ENCODE results near the gene CHST14.
"Not testable (repeated sequence)": the region's sequence is repeated elsewhere in the genome, so short reads cannot be mapped to it uniquely, and the experiment has no call there.

Gene CHST14

DNA sequence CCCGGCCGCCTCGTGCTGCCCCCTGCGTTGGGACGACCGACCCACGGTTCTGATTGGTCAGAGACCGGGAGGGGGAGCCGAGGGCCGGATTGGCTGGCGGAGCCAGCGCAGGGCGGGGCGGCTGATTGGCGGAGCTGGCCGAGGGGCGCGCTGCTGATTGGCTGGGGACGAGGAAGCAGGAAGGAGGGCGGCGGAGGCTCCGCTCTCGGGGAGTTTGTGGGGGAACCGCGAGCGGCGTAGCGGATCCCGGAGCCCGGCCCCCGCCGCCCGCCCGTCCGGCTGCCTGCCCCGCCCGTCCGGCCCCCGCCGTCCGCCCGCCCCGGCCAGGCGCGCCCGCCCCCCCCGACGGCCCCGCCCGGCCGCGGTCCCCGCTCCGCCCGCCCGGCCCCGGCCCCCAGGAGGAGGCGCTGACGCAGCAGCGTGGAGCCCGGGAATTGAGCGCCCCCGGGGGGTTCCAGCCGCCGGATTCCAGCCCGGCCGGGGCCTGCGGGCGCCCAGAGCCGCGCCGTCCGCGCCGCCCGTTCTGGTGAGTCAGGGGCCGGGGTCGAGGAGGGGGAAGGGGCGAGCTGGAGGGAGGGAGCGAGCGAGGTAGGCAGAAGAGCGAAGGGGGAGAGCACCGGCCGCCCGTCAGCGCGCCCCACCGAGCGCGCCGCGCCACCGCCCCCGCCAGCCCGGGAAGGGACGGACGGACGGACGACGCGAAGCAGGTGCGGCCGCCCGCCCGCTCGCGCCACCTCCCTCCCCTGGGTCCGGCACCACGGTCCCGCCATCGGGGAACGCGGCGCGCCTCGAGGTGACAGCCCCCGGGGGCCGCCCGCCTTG is 29.8 kb upstream of the CHST14 start, which contains the start of gene BAHD1:
Gene BAHD1 (plus strand): TSS at position 211 of the 822 bp plus-strand sequence. CDS start 17,512 bp downstream, outside the sequence.
- peak; percentile 91 for DNase-seq

- DNase-seq: peak; percentile 23
These were observed 28.9 kb upstream of the CHST14 start for GRCh38 chr15:40441565-40442531.

GRCh38 chr15:40443255-40443654 is 27.5 kb upstream of the CHST14 start:
- DNase-seq: no peak

DNA sequence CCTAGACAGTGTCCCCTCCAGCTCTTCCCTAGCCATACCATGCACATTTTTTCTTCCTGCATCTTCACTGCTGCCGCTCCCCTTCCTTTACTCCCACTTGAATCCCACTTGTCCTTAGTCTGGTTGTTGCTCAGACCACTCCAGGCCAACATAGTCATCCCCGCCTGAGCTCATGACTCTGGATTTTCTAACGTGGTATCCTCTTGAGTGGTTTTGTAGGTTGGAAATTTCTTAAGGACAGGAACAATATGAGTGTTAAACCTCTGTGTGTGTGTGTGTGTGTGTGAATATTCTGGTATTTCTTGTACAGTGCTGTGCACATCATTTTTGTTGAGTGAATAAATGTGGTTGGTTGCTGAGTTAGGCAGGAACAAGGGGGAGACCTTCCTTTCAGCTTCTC is 26.9 kb upstream of the CHST14 start:
- no peak for DNase-seq

GRCh38 chr15:40444736-40445135 is 26.0 kb upstream of the CHST14 start:
- no peak for DNase-seq

DNA sequence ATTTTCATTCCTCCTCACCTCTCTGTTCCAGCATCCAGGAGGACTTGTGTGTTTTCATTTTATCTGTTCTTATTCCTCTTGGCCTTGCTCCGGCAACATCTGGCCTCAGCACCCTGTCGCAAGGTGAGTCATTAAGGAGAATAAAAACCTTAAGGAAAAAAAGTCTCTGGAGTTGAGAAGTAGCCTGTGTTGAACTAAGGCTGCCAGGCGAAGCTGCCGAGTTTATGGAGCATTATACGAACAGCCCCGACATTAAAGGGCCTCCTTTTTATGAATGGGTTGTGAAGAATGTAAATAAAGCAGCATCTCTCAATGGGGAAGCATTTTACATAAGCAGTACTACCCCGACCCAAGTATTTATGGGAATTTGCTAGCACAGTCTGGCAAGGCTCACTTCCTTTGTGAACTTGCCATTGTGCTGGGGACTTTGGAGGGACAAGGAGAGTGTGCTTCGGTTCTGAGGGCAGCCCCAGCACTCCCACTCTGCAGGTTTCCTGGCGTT is 25.3 kb upstream of the CHST14 start:
- no peak for DNase-seq

- DNase-seq: no peak
These were observed 24.6 kb upstream of the CHST14 start for GRCh38 chr15:40446144-40446543.

DNA sequence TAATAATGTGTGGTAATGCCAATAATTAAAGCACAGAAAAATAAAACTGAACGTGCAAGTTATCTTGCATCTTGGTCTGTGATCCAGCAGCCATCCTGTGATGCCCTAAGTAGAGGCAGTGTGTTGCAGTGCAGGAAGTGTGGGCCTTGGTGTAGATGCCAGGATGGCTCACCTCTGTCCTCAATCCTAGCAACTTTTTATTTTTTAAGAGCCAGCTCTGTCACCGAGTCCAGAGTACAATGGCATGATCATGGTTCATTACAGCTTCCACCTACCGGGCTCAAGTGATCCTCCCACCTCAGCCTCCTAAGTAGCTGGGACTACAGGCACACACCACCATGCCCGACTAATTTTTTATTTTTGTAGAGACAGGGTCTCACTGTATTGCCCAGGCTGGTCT is 22.4 kb upstream of the CHST14 start:
- no peak for DNase-seq

DNA sequence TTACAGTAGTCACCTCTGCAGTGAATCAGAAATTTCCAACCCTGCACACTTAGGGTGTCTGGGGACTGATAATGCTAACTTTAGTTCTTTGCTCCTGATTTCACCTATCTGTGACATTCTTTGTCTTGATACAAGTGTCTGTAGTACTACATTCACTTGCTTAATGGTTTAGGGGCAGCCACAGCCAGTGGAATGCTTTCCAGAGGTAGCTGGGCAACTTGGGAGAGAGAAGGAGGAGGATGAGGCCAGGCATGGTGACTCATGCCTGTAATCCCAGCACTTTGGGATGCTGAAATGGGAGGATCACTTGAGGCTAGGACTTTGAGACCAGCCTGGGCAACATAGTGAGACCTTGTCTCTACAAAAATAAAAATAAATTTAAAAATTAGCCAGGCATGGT is 21.5 kb upstream of the CHST14 start:
- no peak for DNase-seq

DNA sequence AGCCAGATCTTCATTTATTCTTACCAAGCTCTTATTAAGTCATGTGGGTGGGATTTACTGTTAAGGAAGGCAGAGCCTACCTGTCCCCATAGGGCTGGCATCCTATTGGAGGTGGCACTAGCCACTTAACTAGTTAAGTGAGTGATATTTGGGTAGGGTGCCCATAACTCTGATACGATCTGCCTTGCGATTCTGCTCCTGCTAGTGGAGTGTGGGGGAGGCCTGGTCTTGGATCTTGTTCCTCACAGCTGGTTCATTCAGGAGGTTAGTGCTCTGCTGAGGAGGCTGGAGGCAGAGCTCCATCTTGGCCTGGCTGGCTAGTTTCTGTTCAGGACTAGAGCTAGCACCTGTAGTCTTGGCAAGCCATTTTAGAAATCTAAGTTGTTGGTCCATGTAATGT is 20.7 kb upstream of the CHST14 start:
- DNase-seq: no peak

DNA sequence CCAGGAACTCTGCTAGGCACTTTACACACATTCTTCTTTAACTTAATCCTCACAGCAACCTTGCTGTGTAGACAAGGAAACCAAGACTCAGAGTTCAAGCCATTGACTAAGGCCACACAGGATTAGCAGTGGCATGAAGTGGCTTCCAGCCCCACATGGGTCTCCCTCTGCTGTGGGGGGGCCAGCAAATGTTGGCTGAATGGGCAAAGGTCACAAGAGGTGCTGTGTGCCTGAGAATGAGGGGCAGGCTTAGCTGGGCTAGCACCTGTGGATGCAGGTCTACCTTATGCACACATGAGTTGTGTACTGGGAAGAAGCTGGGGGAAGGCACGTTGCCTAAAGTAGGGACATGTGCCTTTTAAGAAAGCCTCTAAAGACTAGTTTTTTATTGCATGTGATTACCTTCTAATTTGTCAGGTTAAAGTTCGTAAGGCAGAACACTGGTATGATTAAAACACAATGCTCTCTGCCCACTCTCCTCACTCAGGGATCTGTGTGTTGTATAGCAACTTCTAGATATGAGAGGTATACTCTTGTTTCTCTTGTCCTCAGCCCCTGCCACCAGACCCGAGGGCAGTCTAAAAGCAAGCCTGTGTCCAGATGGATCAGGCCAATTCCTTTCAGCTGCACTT is 19.1 kb upstream of the CHST14 start:
- no peak for DNase-seq

DNA sequence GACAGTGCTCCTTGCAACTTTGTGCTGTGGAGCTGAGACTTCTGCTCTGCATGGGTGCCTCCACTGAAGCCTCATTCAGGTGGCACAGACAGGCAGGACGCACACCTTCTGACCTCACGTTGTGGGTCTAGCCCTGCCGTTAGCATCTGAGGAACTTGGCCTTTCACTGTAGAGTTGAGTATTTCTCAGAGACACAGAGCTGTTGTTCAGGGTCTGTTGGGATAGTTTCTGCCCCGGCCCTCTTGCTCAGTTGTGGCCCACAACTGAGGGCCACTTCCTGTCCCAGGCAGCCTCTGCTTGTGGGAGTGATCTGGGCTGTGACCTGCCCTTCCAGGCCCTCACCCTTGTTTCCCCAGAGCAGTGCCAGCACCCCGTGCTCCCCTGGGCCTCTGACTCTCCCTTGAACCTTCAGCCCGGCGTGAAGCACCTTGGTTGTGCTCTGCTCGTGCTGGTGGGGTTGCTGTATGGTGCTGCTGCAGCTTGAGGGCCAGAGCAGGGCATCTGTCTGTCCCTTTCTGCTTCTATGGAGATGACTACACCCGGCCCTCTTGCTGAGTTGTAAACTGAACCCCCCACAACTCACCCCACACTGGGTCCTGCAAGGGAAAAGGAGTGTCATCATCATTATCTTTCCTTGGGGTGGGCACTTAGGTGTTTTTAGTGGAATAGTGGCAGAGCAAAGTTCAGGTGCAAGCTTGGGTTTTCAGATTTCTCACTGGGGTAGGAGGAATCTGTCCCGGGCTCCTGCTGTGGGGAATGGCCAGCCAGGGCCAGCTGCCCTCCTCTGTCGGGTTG is 18.3 kb upstream of the CHST14 start:
- no peak for DNase-seq

- DNase-seq: not testable (repeated sequence)
These were observed 16.8 kb upstream of the CHST14 start for GRCh38 chr15:40453941-40454340.

DNA sequence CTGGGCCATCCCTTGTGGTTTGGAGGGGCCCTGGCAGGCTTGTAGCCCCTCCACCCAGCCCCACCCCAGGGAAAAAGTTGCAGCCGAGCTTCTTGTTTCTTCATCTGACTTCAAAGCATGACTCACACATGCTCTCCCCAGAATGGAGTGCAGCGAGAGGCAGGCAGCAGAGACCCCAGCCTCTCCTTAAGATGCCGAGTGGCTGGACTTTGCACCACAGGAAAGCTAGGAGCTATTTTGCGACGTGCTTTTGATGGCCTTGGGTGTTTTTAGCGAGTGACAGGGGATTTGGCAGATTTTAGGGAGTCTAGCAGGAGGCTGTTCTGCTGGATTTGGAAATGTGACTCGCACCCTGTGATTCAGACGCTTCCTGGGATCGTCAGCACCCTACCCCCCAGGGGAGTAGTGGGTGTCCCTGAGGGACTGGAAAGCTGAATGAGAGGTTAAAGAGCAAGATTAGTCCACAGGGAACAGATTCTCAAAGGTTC is 15.8 kb upstream of the CHST14 start:
- no peak for DNase-seq

DNA sequence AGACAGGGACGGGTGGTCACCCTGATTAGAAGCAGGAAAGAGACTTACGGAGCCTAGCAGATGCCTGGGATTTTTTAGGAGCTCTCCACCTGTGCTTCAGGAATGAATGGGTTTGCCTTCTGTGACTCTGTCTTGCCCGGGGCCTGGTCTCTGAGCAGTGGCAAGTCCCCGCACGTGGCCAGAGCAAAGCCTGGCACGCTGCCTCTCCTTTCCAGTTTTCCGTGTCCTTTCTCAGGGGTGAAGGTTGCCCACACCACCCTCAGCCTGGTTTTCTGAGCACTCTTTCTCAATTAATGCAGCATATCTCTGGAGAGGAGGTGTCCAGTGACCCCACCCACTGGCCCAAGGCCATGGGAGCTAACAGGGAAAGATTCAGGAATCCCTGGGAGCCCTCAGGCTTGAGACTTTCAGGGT is 14.5 kb upstream of the CHST14 start:
- no peak for DNase-seq

- no peak for DNase-seq
These were observed 14.0 kb upstream of the CHST14 start for GRCh38 chr15:40456738-40457137.

DNA sequence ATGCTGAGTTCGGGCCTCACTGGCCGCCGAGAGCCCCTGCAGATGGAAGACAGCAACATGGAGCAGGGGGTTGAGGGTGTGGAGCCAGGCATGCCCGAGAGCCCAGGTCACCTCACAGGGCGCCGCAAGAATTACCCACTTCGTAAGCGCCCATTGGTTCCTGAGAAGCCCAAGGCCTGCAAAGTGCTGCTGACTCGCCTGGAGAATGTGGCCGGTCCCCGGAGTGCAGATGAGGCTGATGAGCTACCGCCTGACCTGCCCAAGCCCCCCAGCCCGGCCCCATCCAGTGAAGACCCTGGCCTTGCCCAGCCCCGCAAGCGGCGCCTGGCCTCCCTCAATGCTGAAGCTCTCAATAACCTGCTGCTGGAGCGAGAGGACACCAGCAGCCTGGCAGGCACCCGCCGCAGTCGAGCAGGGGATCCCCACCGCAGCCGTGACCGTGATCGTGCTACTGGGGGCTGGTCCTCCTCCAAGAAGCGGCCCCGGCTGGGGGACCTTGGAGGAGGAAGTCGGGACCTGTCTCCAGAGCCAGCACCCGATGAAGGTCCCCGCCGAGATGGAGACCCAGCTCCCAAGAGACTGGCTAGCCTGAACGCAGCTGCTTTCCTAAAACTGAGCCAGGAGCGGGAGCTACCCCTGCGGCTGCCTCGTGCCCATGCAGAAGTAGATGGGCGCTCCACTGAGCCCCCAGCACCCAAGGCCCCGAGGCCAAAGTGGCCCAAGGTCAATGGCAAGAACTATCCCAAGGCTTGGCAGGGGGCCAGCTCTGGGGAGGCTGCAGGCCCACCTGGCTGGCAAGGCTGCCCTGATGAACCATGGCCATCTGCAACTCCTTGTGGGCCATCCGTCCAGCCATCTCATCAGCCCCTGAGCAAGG is 12.1 kb upstream of the CHST14 start:
- DNase-seq: no peak

DNA sequence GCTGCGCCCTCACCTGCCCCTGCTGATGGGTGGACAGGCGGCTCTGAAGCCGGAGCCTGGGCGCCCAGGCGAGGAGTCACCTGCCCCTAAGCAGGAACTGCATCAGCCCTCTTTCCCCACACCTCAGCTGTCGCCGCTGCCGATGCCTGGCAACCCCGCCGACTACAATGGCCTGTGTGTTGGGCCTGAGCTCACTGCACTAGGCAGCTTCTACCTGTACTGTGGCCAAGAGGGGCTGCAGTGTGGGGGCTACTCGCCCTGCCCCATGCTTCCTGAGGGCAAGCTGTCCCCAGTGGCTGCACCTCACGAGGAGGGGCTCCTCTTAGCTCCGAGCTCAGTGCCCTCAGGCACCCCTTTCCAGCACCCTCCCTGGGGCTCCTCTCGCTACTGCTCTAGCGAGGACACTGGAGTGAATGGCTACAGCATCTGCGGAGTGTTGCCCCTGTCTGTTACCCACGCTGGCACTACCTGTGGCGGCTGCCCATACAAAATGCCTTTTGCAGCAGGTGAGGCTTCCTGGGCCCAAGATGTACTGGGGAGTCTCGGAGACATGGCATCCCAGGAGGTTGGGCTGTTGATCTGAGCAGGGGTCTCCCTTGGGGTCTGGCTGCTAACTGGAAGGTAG is 11.3 kb upstream of the CHST14 start:
- no peak for DNase-seq

DNA sequence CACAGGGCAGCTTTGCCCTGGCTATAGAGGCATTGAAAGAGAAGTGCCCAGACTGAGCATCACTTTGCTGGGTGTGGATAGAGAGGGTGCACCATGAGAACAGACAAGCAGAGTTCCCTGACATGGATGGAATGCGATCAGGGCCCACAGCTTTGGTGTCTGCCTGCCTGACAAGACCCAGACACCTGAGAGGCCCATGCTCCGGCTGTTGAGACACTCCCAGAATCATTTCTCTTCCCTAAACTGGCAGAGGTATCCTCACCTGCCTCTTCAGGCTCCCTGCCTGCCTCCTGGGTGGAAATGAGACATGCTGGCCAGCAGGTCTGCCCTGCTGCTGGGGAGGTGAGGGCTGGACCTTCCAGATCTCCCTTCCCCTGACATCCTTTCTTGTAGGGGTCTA is 10.4 kb upstream of the CHST14 start:
- no peak for DNase-seq

- DNase-seq: no peak
These were observed 8.8 kb upstream of the CHST14 start for GRCh38 chr15:40461958-40462357.

GRCh38 chr15:40463279-40463678 is 7.5 kb upstream of the CHST14 start:
- no peak for DNase-seq

Data from NCI-H146 (cell line).